H1 (cell line): ENCODE results near the gene CD79A. TPM values are rescaled to one million over a fixed set of nuclear protein-coding genes. Genes with fewer than 3 reads are reported as not detected.

Experiments
- CTCF ChIA-PET: fragments of 300-600 bp; sonication (Branson Sonifier 250); formaldehyde crosslinking; loops from one replicate; lab custom pipeline; 2021; ENCODE audit not compliant: partially characterized antibody; lab: Charles Lee
- POLR2A ChIA-PET: fragments of 300-600 bp; sonication (Branson Sonifier 250); formaldehyde crosslinking; loops from one replicate; lab custom pipeline; 2021; ENCODE audit warnings: inconsistent platforms; ENCODE audit not compliant: partially characterized antibody; lab: Charles Lee
- DNase-seq, 2 experiments: peaks; one replicate each; pipeline versions ENCODE4 v3.0.0 to v3.0.0-alpha.2; 2010 to 2022; ENCODE audit warnings: low spot score in 2 of 2, low read depth in 1 of 2, mixed read lengths in 1 of 2
- FAIRE-seq: peaks from 2 replicates; lab custom pipeline; 2011; peaks lifted over from hg19 to GRCh38; lab: Jason Lieb, UNC
- H2AFZ ChIP-seq: 2 replicates; pipeline ENCODE4 v1.8.1; 2012; ENCODE audit warnings: low read length, inconsistent platforms
- H2AK5ac ChIP-seq: 2 replicates; pipeline ENCODE4 v1.6.1; 2013; ENCODE audit warnings: low read depth, low read length
- H2BK120ac ChIP-seq: replicated peaks from 2 replicates; pipeline ENCODE3; 2013; ENCODE audit warnings: low read depth, low read length, inconsistent platforms
- H2BK12ac ChIP-seq: 2 replicates; pipeline ENCODE4 v1.6.1; 2013; ENCODE audit warnings: low read depth, low read length
- H2BK15ac ChIP-seq: 2 replicates; pipeline ENCODE4 v1.6.1; 2013; ENCODE audit warnings: low read length
- H2BK20ac ChIP-seq: 2 replicates; pipeline ENCODE4 v1.6.1; 2013; ENCODE audit warnings: low read length
- H2BK5ac ChIP-seq: 2 replicates; pipeline ENCODE4 v1.6.1; 2013; ENCODE audit warnings: low read depth, low read length
- H3K14ac ChIP-seq: 2 replicates; pipeline ENCODE4 v1.6.1; 2013; ENCODE audit warnings: inconsistent platforms; ENCODE audit not compliant: insufficient read length
- H3K18ac ChIP-seq: 2 replicates; pipeline ENCODE4 v1.6.1; 2013; ENCODE audit warnings: low read length; ENCODE audit errors: extremely low read depth
- H3K23ac ChIP-seq: 2 replicates; pipeline ENCODE4 v1.6.1; 2013; ENCODE audit warnings: inconsistent platforms; ENCODE audit not compliant: insufficient read length
- H3K23me2 ChIP-seq: 2 replicates; pipeline ENCODE4 v1.6.1; 2013; ENCODE audit warnings: low read depth, low read length
- H3K27ac ChIP-seq: 2 replicates; pipeline ENCODE4 v1.6.1; 2011; ENCODE audit warnings: low read depth, low read length, inconsistent platforms
- H3K27me3 ChIP-seq, 4 experiments: replicated peaks in 1 of 4; 1 replicate in 1 of 4; 2 replicates in 3 of 4; pipeline versions ENCODE4 v1.6.1 to v1.8.1; 2011 to 2013; ENCODE audit warnings: low read length in 3 of 4, mild to moderate bottlenecking in 3 of 4, inconsistent platforms in 2 of 4, mixed read lengths in 2 of 4, moderate library complexity in 1 of 4; ENCODE audit not compliant: control insufficient read depth in 3 of 4, insufficient read depth in 3 of 4; ENCODE audit errors: extremely low read depth in 1 of 4
- H3K36me3 ChIP-seq, 4 experiments: 2 replicates each; pipeline versions ENCODE4 v1.6.1 to v1.8.1; 2011 to 2013; ENCODE audit warnings: mild to moderate bottlenecking in 4 of 4, low read length in 3 of 4, moderate library complexity in 2 of 4, control low read depth in 1 of 4, inconsistent platforms in 1 of 4; ENCODE audit not compliant: insufficient read depth in 4 of 4, control insufficient read depth in 2 of 4
- H3K4ac ChIP-seq: replicated peaks from 2 replicates; pipeline ENCODE3; 2013; ENCODE audit warnings: low read length, low read depth, mixed read lengths, inconsistent platforms; ENCODE audit not compliant: insufficient read length
- H3K4me1 ChIP-seq, 4 experiments: replicated peaks in 1 of 4; 1 replicate in 1 of 4; 2 replicates in 3 of 4; pipeline versions ENCODE4 v1.6.1 to v1.8.1; 2011 to 2013; ENCODE audit warnings: low read length in 3 of 4, inconsistent platforms in 2 of 4, mixed read lengths in 1 of 4; ENCODE audit not compliant: insufficient read depth in 4 of 4, control insufficient read depth in 3 of 4
- H3K4me2 ChIP-seq, 2 experiments: 2 replicates each; pipeline versions ENCODE4 v1.6.1 to v1.8.1; 2011 to 2013; ENCODE audit warnings: low read depth in 2 of 2, low read length in 2 of 2, control low read depth in 1 of 2, inconsistent platforms in 1 of 2, mild to moderate bottlenecking in 1 of 2; ENCODE audit not compliant: insufficient read depth in 1 of 2
- H3K4me3 ChIP-seq, 4 experiments: fragments of 200-600, 300-600 bp in 1 of 4; sonication (generic), shearing (Covaris generic), sonication (Bioruptor Twin) in 1 of 4; 2 replicates each; pipeline versions ENCODE4 v1.5.1 to v1.8.1; 2011 to 2016; ENCODE audit warnings: low read length in 4 of 4, low read depth in 3 of 4, control low read depth in 2 of 4, inconsistent platforms in 2 of 4, mild to moderate bottlenecking in 2 of 4, mixed read lengths in 1 of 4, moderate library complexity in 1 of 4; ENCODE audit not compliant: insufficient read depth in 2 of 4; ENCODE audit errors: extremely low read depth in 1 of 4
- H3K56ac ChIP-seq: replicated peaks from 2 replicates; pipeline ENCODE3; 2013; ENCODE audit warnings: low read depth, mild to moderate bottlenecking, mixed read lengths, low read length, inconsistent platforms; ENCODE audit not compliant: insufficient read length
- H3K79me1 ChIP-seq: 2 replicates; pipeline ENCODE4 v1.6.1; 2013; ENCODE audit warnings: low read depth, low read length, control low read depth
- H3K79me2 ChIP-seq, 2 experiments: 2 replicates each; pipeline versions ENCODE4 v1.6.1 to v1.8.1; 2012 to 2013; ENCODE audit warnings: low read length in 2 of 2, mild to moderate bottlenecking in 2 of 2, inconsistent platforms in 1 of 2; ENCODE audit not compliant: insufficient read depth in 2 of 2, control insufficient read depth in 1 of 2
- H3K9ac ChIP-seq, 4 experiments: replicated peaks in 1 of 4; 1 replicate in 1 of 4; 2 replicates in 3 of 4; pipeline versions ENCODE4 v1.6.1 to v1.8.1; 2011 to 2013; ENCODE audit warnings: low read depth in 3 of 4, low read length in 3 of 4, control low read depth in 2 of 4, mild to moderate bottlenecking in 2 of 4, moderate library complexity in 2 of 4, inconsistent platforms in 1 of 4; ENCODE audit errors: extremely low read depth in 1 of 4
- H3K9me3 ChIP-seq, 2 experiments: 2 replicates each; pipeline versions ENCODE4 v1.6.1 to v1.8.1; 2012 to 2013; ENCODE audit warnings: mild to moderate bottlenecking in 2 of 2, moderate library complexity in 2 of 2, control low read depth in 1 of 2, inconsistent platforms in 1 of 2, low read depth in 1 of 2, low read length in 1 of 2, mixed read lengths in 1 of 2; ENCODE audit not compliant: insufficient read depth in 2 of 2
- H4K20me1 ChIP-seq, 2 experiments: replicated peaks in 1 of 2; 2 replicates each; pipeline versions ENCODE3 to v1.8.1; 2011 to 2013; ENCODE audit warnings: inconsistent platforms in 2 of 2, low read length in 2 of 2, mild to moderate bottlenecking in 1 of 2; ENCODE audit not compliant: insufficient read depth in 2 of 2, control insufficient read depth in 1 of 2
- H4K5ac ChIP-seq: 2 replicates; pipeline ENCODE4 v1.6.1; 2013; ENCODE audit warnings: low read length, low read depth, mixed read lengths, inconsistent platforms; ENCODE audit not compliant: insufficient read length
- H4K8ac ChIP-seq: 2 replicates; pipeline ENCODE4 v1.8.0; 2013; ENCODE audit warnings: mild to moderate bottlenecking, moderate library complexity, low read length, inconsistent platforms; ENCODE audit not compliant: insufficient read depth; ENCODE audit errors: extremely low read depth
- H4K91ac ChIP-seq: replicated peaks from 2 replicates; pipeline ENCODE3; 2013; ENCODE audit warnings: low read length, mixed read lengths, inconsistent platforms; ENCODE audit not compliant: insufficient read length
- EZH2 ChIP-seq: fragments of 200-600 bp; sonication (generic); IDR thresholded peaks from 2 replicates; pipeline ENCODE4 v1.7.1; 2012; ENCODE audit warnings: low read depth, mild to moderate bottlenecking, moderate library complexity, low read length, inconsistent platforms; ENCODE audit not compliant: severe bottlenecking
- KDM1A ChIP-seq: fragments of 200-600, 300-600 bp; sonication (generic); IDR thresholded peaks from 2 replicates; pipeline ENCODE4 v1.7.1; 2016; ENCODE audit warnings: mild to moderate bottlenecking, low read length, borderline replicate concordance
- RNF2 ChIP-seq: fragments of 200-900, 300-1000 bp; sonication (generic); IDR thresholded peaks from 2 replicates; pipeline ENCODE4 v1.7.1; 2016; ENCODE audit warnings: borderline replicate concordance, low read depth, mild to moderate bottlenecking, antibody characterized with exemption, low read length; ENCODE audit not compliant: poor library complexity, severe bottlenecking; ENCODE audit errors: missing control alignments
- WGBS, 2 experiments: shearing (Covaris generic) in 1 of 2; methylation state at CpG; one replicate each; pipeline versions ENCODE4 v1.1.6 to v1.1.7; 2013 to 2015; ENCODE audit warnings: low lambda C conversion rate in 2 of 2, mixed read lengths in 2 of 2, inconsistent platforms in 1 of 2, low coverage in 1 of 2, missing lambda C conversion rate in 1 of 2; ENCODE audit not compliant: insufficient replicate concordance in 2 of 2, insufficient coverage in 1 of 2, insufficient read length in 1 of 2; ENCODE audit errors: extremely low coverage in 1 of 2, missing lambda C conversion rate in 1 of 2; 5-methylcytosine and 5-hydroxymethylcytosine counted together
- polyA plus RNA-seq, 7 experiments: library from polyadenylated mRNA; depleted of rRNA in 3 of 7; stranded (reverse) in 5 of 7; unstranded in 2 of 7; fragments of >200 nt in 5 of 7; fragments of 200-250 nt in 2 of 7; gene quantifications; 1 replicate in 5 of 7; 2 replicates in 1 of 7; 4 replicates in 1 of 7; pipeline versions ENCODE4 v1.2.1 to v1.2.3, GENCODE V29; 2011 to 2013; ENCODE audit warnings: missing spikeins in 2 of 7, mixed read lengths in 2 of 7
- total RNA-seq: library from RNA; stranded (reverse); fragmentation: NEBNext Ultra II Directional; extraction: Animal tissue kit (Norgen Biotek cat#: 25700); gene quantifications from 2 replicates; pipeline ENCODE4 v1.2.1, GENCODE V29; 2021

Gene CD79A
- total and polyA plus RNA-seq, 2 of the 8 experiments (the other 6 are each of a cell fraction or from before 2014, with no cell fraction given) = 0.54 to 0.77 TPM

DNA sequence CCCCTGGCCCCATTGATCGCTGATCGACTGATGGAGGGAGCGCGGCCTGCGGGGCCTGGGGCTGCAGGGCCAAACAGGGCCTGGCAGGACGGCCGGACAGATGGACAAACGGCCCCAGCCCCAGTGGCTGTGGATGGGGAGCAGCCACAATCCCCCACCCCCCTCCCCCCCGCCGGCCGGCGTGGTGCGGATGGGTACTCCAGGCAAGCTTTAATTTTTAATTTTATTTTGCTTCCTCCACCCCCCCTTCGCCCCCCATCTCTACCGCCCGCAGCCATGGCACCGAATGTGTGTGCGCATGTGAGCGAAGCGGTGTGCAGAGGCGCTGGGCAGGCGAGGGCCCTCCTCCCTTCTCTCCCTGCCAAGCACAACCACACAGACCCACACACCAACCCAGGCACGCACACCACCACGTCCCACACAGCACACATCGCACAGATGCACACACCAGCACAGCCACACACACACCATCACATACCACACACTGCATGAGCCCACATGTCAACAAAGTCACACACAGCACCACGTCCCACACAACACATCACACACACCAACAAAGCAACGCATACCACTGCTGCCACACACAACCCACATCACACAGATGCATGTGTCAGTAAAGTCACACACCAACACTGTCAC, 38.8 kb downstream of the CD79A start:
- no peak overlapping the region for H2AFZ ChIP-seq
- TF ChIP-seq KDM1A (no peak), EZH2 (peak; percentile 12), RNF2 (peak; percentile 14)
- TF ChIP-seq, all 59 proteins: peak for 2
- H2AK5ac ChIP-seq = peak overlapping the region; percentile 96

More for the DNA sequence above, 38.8 kb downstream of the CD79A start:
- Histone ChIP-seq H4K20me1 (peaks cover 5 to 52% of the 10 kb centered on the region in 2 experiments), H3K23ac (peak overlapping the region; percentile 28), H3K9ac (peak overlapping the region in 1 of 4 experiments; percentile 6; a peak in 1 of 7 replicates), H2BK12ac (peak overlapping the region; percentile 95; the same call in 1 of the 2 replicates), H2BK20ac (peak overlapping the region; percentile 97), H3K79me2 (no peaks in the 10 kb centered on the region), H3K18ac (no peak overlapping the region), H3K27ac (no peak overlapping the region), H3K9me3 (no peaks in the 10 kb centered on the region), H4K91ac (no peak overlapping the region), H2BK15ac (peak overlapping the region; percentile 100), H3K4me3 (no peak overlapping the region), H2BK120ac (no peak overlapping the region), H3K4me2 (peak overlapping the region in 1 of 2 experiments; percentile 54; a peak in 1 of 4 replicates), H3K79me1 (peaks cover 1% of the 10 kb centered on the region), H4K8ac (peak overlapping the region; percentile 19; the same call in 1 of the 2 replicates), H3K23me2 (peaks cover 20% of the 10 kb centered on the region), H2BK5ac (no peak overlapping the region), H3K56ac (no peak overlapping the region), H3K4ac (peak overlapping the region; percentile 13), H4K5ac (no peak overlapping the region), H3K4me1 (peaks cover 0 to 21% (median 7%) of the 10 kb centered on the region in 4 experiments; a peak in 5 of 7 replicates), H3K14ac (no peak overlapping the region), H3K36me3 (no peaks in the 10 kb centered on the region), H3K27me3 (peaks cover 59 to 100% (median 97%) of the 10 kb centered on the region in 4 experiments)
- FAIRE-seq (no peak), DNase-seq (no peak)
- 53% methylated on average over 21 of the region's 27 CpGs; no CpG with 5 or more reads in 1 of the 2 experiments for WGBS, 2 experiments
- CTCF ChIA-PET = no interaction called here
- POLR2A ChIA-PET = interaction anchor here (0.7 kb wide), 1 partner anchor 13 kb away, joined by 3 read pairs; no protein-coding TSS in a partner anchor
